Lung (tissue), 12 donors: Measurements from ENCODE around the gene CABLES1. TPM values are rescaled to one million over a fixed set of nuclear protein-coding genes. Genes with fewer than 3 reads are reported as not detected.

ENCODE experiments used
- ATAC-seq: fragments of 200-7000 bp; cut with Tn5 transposase; one replicate; pipeline ENCODE4 v1.9.1; 2020; ENCODE audit warnings: moderate number of reproducible peaks; ENCODE audit not compliant: insufficient read depth, low FRiP score
- DNase-seq, 3 donors: peaks; one replicate each; pipeline ENCODE4 v3.0.0-alpha.2; 2013 to 2017
- H3K27ac ChIP-seq, 2 donors: one replicate each; pipeline ENCODE4 v1.5.1; 2013; ENCODE audit warnings: mild to moderate bottlenecking in 2 of 2, moderate library complexity in 2 of 2, control low read depth in 1 of 2, inconsistent platforms in 1 of 2, low read depth in 1 of 2, low read length in 1 of 2
- H3K27me3 ChIP-seq, 3 donors: one replicate each; pipeline ENCODE4 v1.5.1; 2013; ENCODE audit warnings: low read length in 2 of 3; ENCODE audit not compliant: control insufficient read depth in 3 of 3, insufficient read depth in 3 of 3
- H3K36me3 ChIP-seq, 4 donors: one replicate each; pipeline ENCODE4 v1.5.1; 2013; ENCODE audit warnings: low read length in 4 of 4, mild to moderate bottlenecking in 1 of 4, moderate library complexity in 1 of 4; ENCODE audit not compliant: control insufficient read depth in 4 of 4, insufficient read depth in 4 of 4
- H3K4me1 ChIP-seq, 5 donors: one replicate each; pipeline ENCODE4 v1.5.1; 2013; ENCODE audit warnings: low read length in 5 of 5, mild to moderate bottlenecking in 2 of 5, moderate library complexity in 1 of 5; ENCODE audit not compliant: control insufficient read depth in 5 of 5, insufficient read depth in 5 of 5
- H3K4me3 ChIP-seq: one replicate; pipeline ENCODE4 v1.5.1; 2013; ENCODE audit warnings: mild to moderate bottlenecking, control low read depth, moderate library complexity
- H3K9ac ChIP-seq, 2 donors: one replicate each; pipeline ENCODE4 v1.5.1; 2013; ENCODE audit warnings: low read length in 2 of 2, control low read depth in 1 of 2; ENCODE audit not compliant: insufficient read depth in 1 of 2
- H3K9me3 ChIP-seq, 4 donors: one replicate each; pipeline ENCODE4 v1.5.1; 2013; ENCODE audit warnings: low read length in 3 of 4, mild to moderate bottlenecking in 1 of 4, moderate library complexity in 1 of 4; ENCODE audit not compliant: control insufficient read depth in 4 of 4, insufficient read depth in 3 of 4
- WGBS, 2 donors: extraction: QIAGEN DNeasy Blood & Tissue Kit; methylation state at CpG; one replicate each; pipeline ENCODE4 v1.1.7; 2013; 5-methylcytosine and 5-hydroxymethylcytosine counted together
- polyA plus RNA-seq, 2 donors: library from polyadenylated mRNA; stranded (reverse); fragments of 200-250 nt; gene quantifications; one replicate each; pipeline ENCODE4 v1.2.1, GENCODE V29; 2013
- total RNA-seq, 2 donors: library from RNA; depleted of rRNA in 1 of 2; stranded (reverse); fragments of >200 nt in 1 of 2; gene quantifications; one replicate each; pipeline ENCODE4 v1.2.1, GENCODE V29; 2014 to 2021
- TF ChIP-seq, protein P1 (sequence below): IDR thresholded peaks from 2 replicates; pipeline ENCODE4 v1.5.1; 2012; ENCODE audit warnings: mild to moderate bottlenecking; ENCODE audit errors: control extremely low read depth, extremely low read depth
- donor health status: control.
- donor health status: control.
- donor health status: Bipolar disorder and iron deficiency.
- donor health status: healthy.
- donor health status: DM: yes; HTN: yes; CAD: no.

The CABLES1 gene
- total and polyA plus RNA-seq, 4 donors: 4.2 to 32.6 (median 14.7) TPM

DNA sequence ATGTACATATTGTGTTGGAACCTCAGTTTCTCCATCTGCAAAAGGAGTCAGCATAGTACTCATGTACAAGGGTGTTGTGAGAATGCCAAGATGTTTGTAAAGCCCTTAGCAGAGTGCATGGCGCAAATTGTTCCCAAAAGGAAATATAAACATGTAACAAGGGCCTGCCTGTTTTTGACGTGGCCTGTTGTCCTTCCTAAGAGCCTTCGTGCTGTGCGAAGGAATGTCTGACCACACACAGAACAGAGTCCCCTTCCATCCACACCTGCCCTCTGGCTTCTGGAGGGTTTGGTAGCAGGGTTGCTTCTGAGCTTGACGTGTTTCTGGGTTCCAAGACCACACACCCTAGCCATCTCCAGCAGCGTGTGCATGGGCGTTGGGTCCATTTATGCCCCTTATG is 34.9 kb downstream of the CABLES1 start:
- WGBS, 2 donors: 78 to 85% methylated on average over 7 of the region's 7 CpGs
- Histone ChIP-seq H3K36me3 (peaks cover 0 to 1% (median 0%) of the 10 kb centered on the region in 4 donors), H3K4me3 (no peak overlapping the region), H3K9me3 (no peaks in the 10 kb centered on the region), H3K27ac (no peak overlapping the region), H3K4me1 (peaks cover 0 to 16% (median 11%) of the 10 kb centered on the region in 5 donors), H3K9ac (no peak overlapping the region), H3K27me3 (no peaks in the 10 kb centered on the region)
- ATAC-seq: no peak
- TF ChIP-seq, protein P1, sequence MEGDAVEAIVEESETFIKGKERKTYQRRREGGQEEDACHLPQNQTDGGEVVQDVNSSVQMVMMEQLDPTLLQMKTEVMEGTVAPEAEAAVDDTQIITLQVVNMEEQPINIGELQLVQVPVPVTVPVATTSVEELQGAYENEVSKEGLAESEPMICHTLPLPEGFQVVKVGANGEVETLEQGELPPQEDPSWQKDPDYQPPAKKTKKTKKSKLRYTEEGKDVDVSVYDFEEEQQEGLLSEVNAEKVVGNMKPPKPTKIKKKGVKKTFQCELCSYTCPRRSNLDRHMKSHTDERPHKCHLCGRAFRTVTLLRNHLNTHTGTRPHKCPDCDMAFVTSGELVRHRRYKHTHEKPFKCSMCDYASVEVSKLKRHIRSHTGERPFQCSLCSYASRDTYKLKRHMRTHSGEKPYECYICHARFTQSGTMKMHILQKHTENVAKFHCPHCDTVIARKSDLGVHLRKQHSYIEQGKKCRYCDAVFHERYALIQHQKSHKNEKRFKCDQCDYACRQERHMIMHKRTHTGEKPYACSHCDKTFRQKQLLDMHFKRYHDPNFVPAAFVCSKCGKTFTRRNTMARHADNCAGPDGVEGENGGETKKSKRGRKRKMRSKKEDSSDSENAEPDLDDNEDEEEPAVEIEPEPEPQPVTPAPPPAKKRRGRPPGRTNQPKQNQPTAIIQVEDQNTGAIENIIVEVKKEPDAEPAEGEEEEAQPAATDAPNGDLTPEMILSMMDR: no peak
- DNase-seq: no peak

DNA sequence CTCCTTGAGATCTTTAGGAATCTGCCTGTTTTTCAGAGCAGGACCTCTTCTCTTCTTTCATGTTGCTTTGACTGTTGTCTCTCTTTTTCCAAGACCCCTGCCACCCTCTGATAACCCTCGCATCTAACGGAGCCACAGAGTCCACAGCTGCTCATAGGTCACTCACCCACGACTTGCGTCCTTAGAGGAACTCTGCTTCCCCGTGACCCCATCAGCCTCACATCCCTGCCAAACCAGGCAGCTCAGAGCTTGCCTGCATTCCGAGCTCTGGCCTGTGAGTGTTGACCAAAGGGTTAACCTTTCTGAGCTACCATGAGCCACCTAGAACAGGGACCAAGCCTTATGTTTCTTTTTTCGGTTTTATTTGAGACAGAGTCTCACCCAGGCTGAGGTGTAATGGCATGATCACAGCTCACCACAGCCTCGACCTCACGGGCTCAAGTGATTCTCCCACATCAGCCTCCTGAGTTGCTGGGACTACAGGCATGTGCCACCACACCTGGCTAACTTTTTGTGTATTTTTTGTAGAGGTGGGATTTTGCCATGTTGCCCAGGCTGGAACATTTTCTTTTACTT is 36.4 kb downstream of the CABLES1 start:
- no peak for DNase-seq
- Histone ChIP-seq H3K9me3 (no peaks in the 10 kb centered on the region), H3K36me3 (peaks cover 0 to 1% (median 0%) of the 10 kb centered on the region in 4 donors), H3K9ac (no peak overlapping the region), H3K4me1 (peaks cover 0 to 12% (median 7%) of the 10 kb centered on the region in 5 donors), H3K27ac (no peak overlapping the region), H3K4me3 (no peak overlapping the region), H3K27me3 (no peaks in the 10 kb centered on the region)
- 87 to 93% methylated on average over 9 of the region's 9 CpGs for WGBS, 2 donors
- TF ChIP-seq, protein P1: no peak
- no peak for ATAC-seq

DNA sequence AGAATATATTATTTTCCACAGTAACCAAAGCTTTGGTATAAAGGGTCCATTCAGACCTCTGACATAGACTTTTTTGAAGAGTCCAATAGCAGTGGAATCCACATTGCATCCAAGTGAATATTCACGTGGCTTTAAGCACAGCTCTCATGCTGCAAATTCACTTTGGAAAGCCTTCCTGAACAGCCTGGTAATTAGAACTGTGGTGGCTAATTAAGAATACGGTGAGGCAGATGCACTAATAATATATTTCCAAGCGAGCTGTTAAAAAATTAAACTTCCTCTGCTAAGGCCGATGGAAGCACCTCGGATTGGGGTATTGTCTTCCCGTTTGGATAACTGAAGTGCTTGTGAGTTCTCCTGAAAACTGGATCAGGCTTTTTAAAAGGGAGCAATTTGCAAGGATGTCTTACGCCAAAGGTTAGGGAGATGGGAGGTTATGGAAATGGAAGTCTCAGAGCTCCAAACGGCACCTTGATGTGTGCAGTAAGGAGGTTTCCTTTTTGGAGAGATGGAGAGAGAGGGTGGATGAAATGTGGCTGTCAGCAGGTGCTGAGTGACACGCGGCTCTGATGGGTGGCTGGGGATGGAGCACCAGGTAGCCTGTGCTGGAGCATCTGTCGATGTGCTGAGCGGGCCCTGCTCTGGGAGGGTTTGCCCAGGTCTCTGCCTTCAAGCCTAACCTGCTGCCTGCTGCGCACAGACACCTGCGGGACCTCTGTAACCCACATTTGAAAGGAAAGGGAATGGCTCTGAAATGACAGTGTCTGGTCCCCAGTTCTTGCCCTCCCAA is 37.5 kb downstream of the CABLES1 start:
- Histone ChIP-seq H3K27ac (no peak overlapping the region), H3K4me1 (peaks cover 0 to 12% (median 2%) of the 10 kb centered on the region in 5 donors), H3K27me3 (no peaks in the 10 kb centered on the region), H3K9me3 (no peaks in the 10 kb centered on the region), H3K36me3 (peaks cover 0 to 1% (median 0%) of the 10 kb centered on the region in 4 donors), H3K4me3 (no peak overlapping the region), H3K9ac (no peak overlapping the region)
- 93% methylated on average over 14 of the region's 14 CpGs for WGBS, 2 donors
- no peak for ATAC-seq
- TF ChIP-seq, protein P1: no peak
- DNase-seq: no peak
